Measurements from ENCODE around the gene PTRH1.

GRCh38 chr9:127730799-127731410 is 15.4 kb upstream of the PTRH1 start:
- TF ChIP-seq NFRKB (IDR thresholded peaks at IDR 0.05), result no peak
- TF ChIP-seq FOXP1 (IDR thresholded peaks at IDR 0.05), result no peak
- no peak for TF ChIP-seq FOXP1 (CRISPR knock-in tag; IDR thresholded peaks at IDR 0.05)
- no peak for TF ChIP-seq ZNF282 (IDR thresholded peaks at IDR 0.05; ENCODE audit: partially characterized antibody)
- no peak for TF ChIP-seq PLRG1 (conservative IDR thresholded peaks at IDR 0.05)
- TF ChIP-seq ZNF770 (CRISPR knock-in tag; IDR thresholded peaks at IDR 0.05), result no peak
- TF ChIP-seq KLF16 (CRISPR knock-in tag; IDR thresholded peaks at IDR 0.05), result no peak
- TF ChIP-seq MAFK (conservative IDR thresholded peaks at IDR 0.05 in 1 of 2, IDR thresholded peaks at IDR 0.05 in 1 of 2; ENCODE audit: low read length in 2 of 2), result no peak
- TF ChIP-seq SKIL (CRISPR knock-in tag; IDR thresholded peaks at IDR 0.05; ENCODE audit: borderline replicate concordance), result no peak
- no peak for TF ChIP-seq ZC3H4 (CRISPR knock-in tag; IDR thresholded peaks at IDR 0.05; ENCODE audit: borderline replicate concordance)
- TF ChIP-seq GABPA (IDR thresholded peaks at IDR 0.05; ENCODE audit: low read depth, low read length), result no peak
- no peak for TF ChIP-seq GABPA (CRISPR knock-in tag; IDR thresholded peaks at IDR 0.05; ENCODE audit: low read depth)
